Subcutaneous abdominal adipose tissue (tissue), 5 donors: ENCODE measurements around the gene ANHX.
A peak's percentile ranks its signal among the peaks of the same experiment; 100 is the strongest.

Source experiments
- H3K27ac ChIP-seq: one replicate; pipeline ENCODE4 v1.7.0; 2013; ENCODE audit warnings: low read depth, mild to moderate bottlenecking, inconsistent platforms, low read length, moderate library complexity
- H3K27me3 ChIP-seq, 5 donors: one replicate each; pipeline ENCODE4 v1.7.0; 2013; ENCODE audit warnings: low read length in 5 of 5, inconsistent platforms in 1 of 5; ENCODE audit not compliant: control insufficient read depth in 5 of 5, insufficient read depth in 4 of 5
- H3K36me3 ChIP-seq, 5 donors: one replicate each; pipeline ENCODE4 v1.7.0; 2013; ENCODE audit warnings: low read length in 5 of 5; ENCODE audit not compliant: control insufficient read depth in 5 of 5, insufficient read depth in 5 of 5
- H3K4me1 ChIP-seq, 5 donors: one replicate each; pipeline ENCODE4 v1.7.0; 2013; ENCODE audit warnings: low read length in 5 of 5, mild to moderate bottlenecking in 3 of 5, moderate library complexity in 1 of 5; ENCODE audit not compliant: control insufficient read depth in 5 of 5, insufficient read depth in 5 of 5
- H3K4me3 ChIP-seq, 5 donors: one replicate each; pipeline ENCODE4 v1.7.0; 2013; ENCODE audit warnings: low read length in 5 of 5, low read depth in 1 of 5
- H3K9ac ChIP-seq, 5 donors: one replicate each; pipeline ENCODE4 v1.7.0; 2013; ENCODE audit warnings: low read length in 5 of 5, mild to moderate bottlenecking in 4 of 5, moderate library complexity in 3 of 5
- H3K9me3 ChIP-seq, 5 donors: one replicate each; pipeline ENCODE4 v1.7.0; 2013; ENCODE audit warnings: low read length in 5 of 5; ENCODE audit not compliant: control insufficient read depth in 5 of 5
- donor health status: healthy.
- donor health status: healthy.
- donor health status: healthy.
- donor health status: healthy.
- donor health status: healthy.

Gene ANHX

GRCh38 chr12:133233006-133233405 lies 2.7 kb downstream of the ANHX start:
- Histone ChIP-seq H3K27ac (no peak overlapping the region), H3K9ac (no peak overlapping the region), H3K27me3 (peaks cover 0 to 2% (median 0%) of the 10 kb centered on the region in 5 donors), H3K9me3 (peaks cover 0 to 57% (median 27%) of the 10 kb centered on the region in 5 donors), H3K4me1 (no peaks in the 10 kb centered on the region), H3K36me3 (no peaks in the 10 kb centered on the region), H3K4me3 (no peak overlapping the region)

- H3K9ac ChIP-seq: no peak overlapping the region
- peaks cover 0 to 3% (median 0%) of the 10 kb centered on the region in 5 donors for H3K27me3 ChIP-seq
- H3K9me3 ChIP-seq: peaks cover 0 to 71% (median 42%) of the 10 kb centered on the region in 5 donors
- no peak overlapping the region for H3K27ac ChIP-seq
- no peak overlapping the region for H3K4me3 ChIP-seq
- H3K4me1 ChIP-seq: peaks cover 0 to 3% (median 0%) of the 10 kb centered on the region in 5 donors
- no peaks in the 10 kb centered on the region for H3K36me3 ChIP-seq
These were observed 4.7 kb downstream of the ANHX start for GRCh38 chr12:133231001-133231400.

- Histone ChIP-seq H3K4me3 (no peak overlapping the region), H3K27me3 (peaks cover 0 to 3% (median 0%) of the 10 kb centered on the region in 5 donors), H3K9ac (no peak overlapping the region), H3K36me3 (no peaks in the 10 kb centered on the region), H3K9me3 (peaks cover 0 to 63% (median 54%) of the 10 kb centered on the region in 5 donors), H3K27ac (no peak overlapping the region), H3K4me1 (peaks cover 0 to 3% (median 0%) of the 10 kb centered on the region in 5 donors)
These were observed 8.3 kb downstream of the ANHX start for GRCh38 chr12:133227281-133227852.

GRCh38 chr12:133226690-133227089 lies 9.0 kb downstream of the ANHX start:
- H3K9ac ChIP-seq: no peak overlapping the region
- peaks cover 0 to 67% (median 57%) of the 10 kb centered on the region in 5 donors for H3K9me3 ChIP-seq
- H3K27me3 ChIP-seq: peaks cover 0 to 3% (median 0%) of the 10 kb centered on the region in 5 donors
- peaks cover 0 to 3% (median 0%) of the 10 kb centered on the region in 5 donors for H3K4me1 ChIP-seq
- H3K36me3 ChIP-seq: no peaks in the 10 kb centered on the region
- no peak overlapping the region for H3K4me3 ChIP-seq
- no peak overlapping the region for H3K27ac ChIP-seq

- Histone ChIP-seq H3K9ac (no peak overlapping the region), H3K4me3 (no peak overlapping the region), H3K9me3 (peaks cover 0 to 72% (median 64%) of the 10 kb centered on the region in 5 donors), H3K36me3 (no peaks in the 10 kb centered on the region), H3K27ac (no peak overlapping the region), H3K4me1 (peaks cover 0 to 3% (median 0%) of the 10 kb centered on the region in 5 donors), H3K27me3 (peaks cover 0 to 3% (median 0%) of the 10 kb centered on the region in 5 donors)
These were observed 10.2 kb downstream of the ANHX start for GRCh38 chr12:133225527-133225926.

GRCh38 chr12:133222211-133222610 lies 13.5 kb downstream of the ANHX start:
- H3K9ac ChIP-seq: no peak overlapping the region
- H3K27me3 ChIP-seq: peaks cover 0 to 3% (median 0%) of the 10 kb centered on the region in 5 donors
- H3K4me1 ChIP-seq: peaks cover 0 to 3% (median 0%) of the 10 kb centered on the region in 5 donors
- H3K4me3 ChIP-seq: no peak overlapping the region
- H3K9me3 ChIP-seq: peaks cover 4 to 80% (median 75%) of the 10 kb centered on the region in 5 donors
- H3K27ac ChIP-seq: no peak overlapping the region
- H3K36me3 ChIP-seq: no peaks in the 10 kb centered on the region

GRCh38 chr12:133221241-133221640 lies 14.4 kb downstream of the ANHX start:
- H3K27me3 ChIP-seq: peaks cover 0 to 2% (median 0%) of the 10 kb centered on the region in 5 donors
- H3K36me3 ChIP-seq: no peaks in the 10 kb centered on the region
- H3K27ac ChIP-seq: no peak overlapping the region
- peaks cover 0 to 2% (median 0%) of the 10 kb centered on the region in 5 donors for H3K4me1 ChIP-seq
- H3K4me3 ChIP-seq: peak overlapping the region in 1 of 5 donors; percentile 10
- H3K9ac ChIP-seq: no peak overlapping the region
- peaks cover 4 to 80% (median 76%) of the 10 kb centered on the region in 5 donors for H3K9me3 ChIP-seq

- peak overlapping the region in 3 of 5 donors; percentile 17 to 43 (median 36) for H3K4me3 ChIP-seq
- H3K9ac ChIP-seq: no peak overlapping the region
- H3K27me3 ChIP-seq: no peaks in the 10 kb centered on the region
- H3K36me3 ChIP-seq: no peaks in the 10 kb centered on the region
- H3K9me3 ChIP-seq: peaks cover 4 to 80% (median 76%) of the 10 kb centered on the region in 5 donors
- no peaks in the 10 kb centered on the region for H3K4me1 ChIP-seq
- no peak overlapping the region for H3K27ac ChIP-seq
These were observed 15.2 kb downstream of the ANHX start for GRCh38 chr12:133220521-133220920.

- Histone ChIP-seq H3K36me3 (no peaks in the 10 kb centered on the region), H3K4me1 (no peaks in the 10 kb centered on the region), H3K9ac (no peak overlapping the region), H3K27ac (no peak overlapping the region), H3K27me3 (no peaks in the 10 kb centered on the region), H3K4me3 (peak overlapping the region in 4 of 5 donors; percentile 5 to 39 (median 26)), H3K9me3 (peaks cover 22 to 97% (median 93%) of the 10 kb centered on the region in 5 donors)
These were observed 18.5 kb downstream of the ANHX start for GRCh38 chr12:133217219-133217618.

GRCh38 chr12:133215724-133216123 lies 20.0 kb downstream of the ANHX start:
- no peak overlapping the region for H3K9ac ChIP-seq
- no peaks in the 10 kb centered on the region for H3K27me3 ChIP-seq
- H3K4me1 ChIP-seq: no peaks in the 10 kb centered on the region
- peaks cover 30 to 96% (median 92%) of the 10 kb centered on the region in 5 donors for H3K9me3 ChIP-seq
- H3K27ac ChIP-seq: no peak overlapping the region
- H3K4me3 ChIP-seq: peak overlapping the region in 4 of 5 donors; percentile 4 to 31 (median 20)
- H3K36me3 ChIP-seq: no peaks in the 10 kb centered on the region
